ENCODE results near the gene XYLB.

Gene XYLB

DNA sequence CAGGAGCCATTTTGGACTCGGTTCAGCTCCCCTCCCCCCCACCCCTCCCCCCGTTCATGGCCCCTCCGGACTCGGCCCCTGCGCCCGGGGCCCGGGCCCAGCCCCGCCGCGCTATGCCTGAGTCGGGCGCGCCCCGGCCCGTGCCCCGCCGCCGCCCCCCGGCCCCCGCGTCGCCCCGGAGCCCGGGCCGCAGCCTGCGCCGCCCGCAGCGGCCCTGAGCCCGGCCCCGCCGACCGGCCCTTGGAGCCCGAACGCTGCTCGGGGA lies 107.3 kb downstream of the XYLB start:
- Histone ChIP-seq H3K4me3 (ENCODE audit: low read depth, low read length) (peak overlapping the region; percentile 87), H3K27ac (peak overlapping the region; percentile 97), H3K36me3 (peaks cover 4% of the 10 kb centered on the region; the same call in 1 of the 2 replicates), H3K9me3 (ENCODE audit: severe bottlenecking) (no peaks in the 10 kb centered on the region), H3K27me3 (ENCODE audit: insufficient read depth, low read depth, severe bottlenecking) (no peaks in the 10 kb centered on the region)
- no peak for DNase-seq
- TF ChIP-seq, protein P1, sequence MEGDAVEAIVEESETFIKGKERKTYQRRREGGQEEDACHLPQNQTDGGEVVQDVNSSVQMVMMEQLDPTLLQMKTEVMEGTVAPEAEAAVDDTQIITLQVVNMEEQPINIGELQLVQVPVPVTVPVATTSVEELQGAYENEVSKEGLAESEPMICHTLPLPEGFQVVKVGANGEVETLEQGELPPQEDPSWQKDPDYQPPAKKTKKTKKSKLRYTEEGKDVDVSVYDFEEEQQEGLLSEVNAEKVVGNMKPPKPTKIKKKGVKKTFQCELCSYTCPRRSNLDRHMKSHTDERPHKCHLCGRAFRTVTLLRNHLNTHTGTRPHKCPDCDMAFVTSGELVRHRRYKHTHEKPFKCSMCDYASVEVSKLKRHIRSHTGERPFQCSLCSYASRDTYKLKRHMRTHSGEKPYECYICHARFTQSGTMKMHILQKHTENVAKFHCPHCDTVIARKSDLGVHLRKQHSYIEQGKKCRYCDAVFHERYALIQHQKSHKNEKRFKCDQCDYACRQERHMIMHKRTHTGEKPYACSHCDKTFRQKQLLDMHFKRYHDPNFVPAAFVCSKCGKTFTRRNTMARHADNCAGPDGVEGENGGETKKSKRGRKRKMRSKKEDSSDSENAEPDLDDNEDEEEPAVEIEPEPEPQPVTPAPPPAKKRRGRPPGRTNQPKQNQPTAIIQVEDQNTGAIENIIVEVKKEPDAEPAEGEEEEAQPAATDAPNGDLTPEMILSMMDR (IDR thresholded peaks at IDR 0.05; ENCODE audit: low read depth, low read length) = no peak

DNA sequence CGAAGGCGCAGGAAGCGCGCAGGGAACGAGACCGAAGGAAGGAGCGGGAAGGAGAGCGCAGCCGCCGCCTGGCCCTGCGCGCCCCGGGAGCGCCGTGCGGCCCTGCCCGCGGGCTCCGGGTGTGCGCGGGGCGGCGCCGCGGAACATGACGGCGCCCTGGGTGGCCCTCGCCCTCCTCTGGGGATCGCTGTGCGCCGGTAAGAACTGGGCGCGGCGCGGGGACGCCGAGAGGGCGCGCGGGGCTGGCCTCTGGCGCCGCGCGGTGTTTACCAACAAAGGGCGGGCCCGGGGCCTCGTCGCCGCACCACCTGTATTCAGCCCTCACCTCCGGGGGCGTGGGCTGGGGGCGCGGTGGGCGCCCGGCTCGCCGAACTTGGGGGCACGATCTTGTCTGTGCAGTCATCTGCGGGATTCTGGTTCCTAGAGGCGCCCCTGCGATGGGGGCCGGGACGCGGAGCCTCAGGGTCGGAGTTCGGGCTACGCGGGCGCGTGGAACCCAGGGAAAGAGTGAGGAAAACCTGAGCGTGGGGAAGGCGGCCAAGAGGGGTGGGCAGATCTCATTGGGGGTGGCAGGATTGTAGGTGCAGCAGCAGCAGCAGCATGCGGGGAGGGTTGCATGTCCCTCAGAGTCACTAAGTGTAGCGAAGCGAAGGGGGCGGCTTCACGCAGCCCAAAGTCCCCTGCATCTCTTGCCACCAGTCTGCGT lies 107.7 kb downstream of the XYLB start:
- H3K4me3 ChIP-seq (ENCODE audit: low read depth, low read length) = peak overlapping the region; percentile 87
- H3K27ac ChIP-seq = peak overlapping the region; percentile 97
- no peaks in the 10 kb centered on the region for H3K9me3 ChIP-seq (ENCODE audit: severe bottlenecking)
- TF ChIP-seq, protein P1 (IDR thresholded peaks at IDR 0.05; ENCODE audit: low read depth, low read length) = no peak
- peaks cover 4% of the 10 kb centered on the region; the same call in 1 of the 2 replicates for H3K36me3 ChIP-seq
- DNase-seq = peak; percentile 34
- H3K27me3 ChIP-seq (ENCODE audit: insufficient read depth, low read depth, severe bottlenecking) = no peaks in the 10 kb centered on the region

DNA sequence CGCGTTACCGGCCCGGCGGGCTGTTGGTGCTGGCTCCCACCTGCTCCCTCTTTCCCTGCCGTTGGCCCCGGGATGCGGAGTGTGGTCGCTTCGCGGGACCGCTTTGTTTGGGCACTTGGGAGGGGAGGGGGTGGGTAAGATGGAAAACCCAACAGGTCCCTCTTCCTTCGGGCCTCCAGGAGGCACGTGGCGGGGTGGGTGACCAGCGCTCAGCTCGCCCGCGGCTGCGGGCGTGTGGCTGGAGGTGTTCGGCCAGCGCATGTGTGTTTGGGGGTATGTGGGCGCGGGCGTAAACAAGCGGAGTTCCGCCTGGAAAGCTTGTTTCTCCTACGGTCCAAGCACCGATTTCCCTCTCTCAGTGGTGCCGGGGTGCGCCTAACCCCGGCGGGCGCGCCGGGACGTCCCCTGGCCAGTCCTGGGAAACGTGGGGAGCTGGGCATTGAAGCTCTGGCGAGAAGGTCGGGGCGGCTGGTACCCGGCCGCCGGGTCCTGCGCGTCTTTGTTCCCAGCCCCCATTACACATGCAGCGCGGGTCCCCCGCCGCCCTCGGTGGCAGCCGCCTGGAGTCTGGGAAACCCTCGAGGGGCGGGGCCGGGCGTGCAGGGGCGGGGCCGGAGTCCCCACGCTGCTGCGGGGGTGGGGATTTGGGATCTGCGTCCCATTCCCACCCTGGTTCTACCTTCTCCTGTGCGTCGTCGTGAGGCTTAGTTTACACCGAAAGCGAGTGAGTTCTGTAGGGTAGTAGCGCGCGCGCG lies 108.5 kb downstream of the XYLB start:
- Histone ChIP-seq H3K27me3 (ENCODE audit: insufficient read depth, low read depth, severe bottlenecking) (no peaks in the 10 kb centered on the region), H3K9me3 (ENCODE audit: severe bottlenecking) (no peaks in the 10 kb centered on the region), H3K27ac (peak overlapping the region; percentile 97), H3K4me3 (ENCODE audit: low read depth, low read length) (peak overlapping the region; percentile 87), H3K36me3 (peaks cover 4% of the 10 kb centered on the region; the same call in 1 of the 2 replicates)
- peak; percentile 92 for DNase-seq
- TF ChIP-seq, protein P1 (IDR thresholded peaks at IDR 0.05; ENCODE audit: low read depth, low read length) = no peak

DNA sequence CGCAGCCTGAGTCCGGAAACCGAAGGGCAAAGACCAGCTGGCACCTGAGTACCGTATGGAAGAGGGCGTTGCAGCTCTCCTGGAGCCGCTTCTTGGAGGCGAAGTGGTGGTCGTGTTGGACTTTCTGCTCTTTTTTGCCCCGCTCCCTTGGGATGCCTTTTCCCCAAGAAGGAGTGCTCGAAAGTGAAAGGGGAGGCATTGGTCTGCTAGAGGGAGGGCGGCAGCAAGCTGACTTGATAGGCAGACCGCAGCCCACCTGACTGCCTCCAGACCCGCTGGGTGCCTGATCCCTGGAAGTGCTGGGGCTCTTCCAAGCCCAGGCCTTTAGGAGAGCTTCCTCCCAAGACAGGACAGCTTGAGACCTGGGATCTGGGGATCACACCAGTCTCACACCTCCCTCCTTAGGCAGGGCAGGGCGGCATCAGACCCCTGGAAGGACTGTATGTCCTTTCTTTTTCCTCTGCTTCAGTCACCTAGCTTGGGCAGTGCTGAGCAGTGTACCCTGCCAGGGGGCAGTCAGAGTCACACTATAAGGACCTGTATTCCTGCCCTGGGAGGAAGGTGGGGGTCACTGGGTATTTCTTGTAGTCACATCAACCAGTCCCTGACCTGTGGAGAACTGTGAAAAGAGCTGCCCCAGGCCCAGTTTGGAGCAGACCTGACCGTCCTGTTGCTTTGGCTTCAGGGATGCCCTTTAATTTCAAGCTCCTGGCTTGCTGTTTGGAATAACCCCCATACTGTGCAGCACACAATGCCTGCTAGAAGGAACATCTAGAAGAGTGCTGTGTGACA lies 109.2 kb downstream of the XYLB start:
- TF ChIP-seq, protein P1 (IDR thresholded peaks at IDR 0.05; ENCODE audit: low read depth, low read length) = no peak
- no peak for DNase-seq
- peak overlapping the region; percentile 87 for H3K4me3 ChIP-seq (ENCODE audit: low read depth, low read length)
- no peaks in the 10 kb centered on the region for H3K9me3 ChIP-seq (ENCODE audit: severe bottlenecking)
- H3K27ac ChIP-seq = peak overlapping the region; percentile 97
- H3K36me3 ChIP-seq = peaks cover 4% of the 10 kb centered on the region; the same call in 1 of the 2 replicates
- no peaks in the 10 kb centered on the region for H3K27me3 ChIP-seq (ENCODE audit: insufficient read depth, low read depth, severe bottlenecking)

DNA sequence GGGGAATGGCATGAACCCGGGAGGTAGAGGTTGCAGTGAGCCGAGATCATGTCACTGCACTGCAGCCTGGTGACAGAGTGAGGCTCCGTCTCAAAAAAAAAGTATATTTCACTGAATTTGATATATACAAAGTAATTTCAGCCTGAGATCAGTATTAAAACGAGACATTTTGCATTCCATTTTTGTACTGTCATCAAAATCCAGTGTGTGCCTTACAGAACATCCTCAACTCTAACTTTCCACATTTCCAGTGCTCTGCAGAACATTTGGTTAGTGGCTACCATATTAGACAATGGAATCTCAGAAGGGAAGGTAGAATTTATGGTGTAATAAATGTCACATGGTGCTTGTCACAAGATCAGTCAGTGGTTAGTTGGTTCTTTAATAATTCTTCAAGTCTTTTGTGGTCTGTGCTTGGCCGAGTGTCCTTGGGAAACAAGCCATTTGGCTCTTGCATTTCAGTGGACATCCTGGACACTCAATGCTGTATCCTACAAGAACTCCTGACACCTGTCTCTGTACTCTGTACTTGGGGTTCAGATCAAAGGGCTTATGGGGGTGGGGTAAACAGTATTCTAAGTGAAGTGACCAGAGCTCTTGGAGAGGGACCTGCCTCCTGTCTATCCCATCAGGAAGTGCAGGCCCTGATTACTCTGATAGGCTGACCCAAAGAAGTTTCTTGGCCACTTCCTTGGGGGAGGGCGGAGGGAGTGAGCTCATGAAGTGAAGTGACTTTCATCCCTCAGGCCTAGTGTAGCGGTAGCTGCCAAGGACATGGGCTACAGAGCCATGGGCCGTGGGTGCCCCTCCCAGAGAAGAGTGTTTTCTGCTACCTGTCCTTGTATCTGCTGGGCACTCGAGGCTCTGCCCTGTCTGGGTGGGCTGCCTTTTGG lies 110.8 kb downstream of the XYLB start:
- no peak for DNase-seq
- no peak overlapping the region for H3K27ac ChIP-seq
- TF ChIP-seq, protein P1 (IDR thresholded peaks at IDR 0.05; ENCODE audit: low read depth, low read length) = no peak
- H3K27me3 ChIP-seq (ENCODE audit: insufficient read depth, low read depth, severe bottlenecking) = no peaks in the 10 kb centered on the region
- no peaks in the 10 kb centered on the region for H3K9me3 ChIP-seq (ENCODE audit: severe bottlenecking)
- H3K36me3 ChIP-seq = peaks cover 4% of the 10 kb centered on the region; the same call in 1 of the 2 replicates
- no peak overlapping the region for H3K4me3 ChIP-seq (ENCODE audit: low read depth, low read length)
